Measurements from ENCODE around the gene PRCD.
"Not testable (repeated sequence)": the region's sequence is repeated elsewhere in the genome, so short reads cannot be mapped to it uniquely, and the experiment has no call there.

The PRCD gene

DNA sequence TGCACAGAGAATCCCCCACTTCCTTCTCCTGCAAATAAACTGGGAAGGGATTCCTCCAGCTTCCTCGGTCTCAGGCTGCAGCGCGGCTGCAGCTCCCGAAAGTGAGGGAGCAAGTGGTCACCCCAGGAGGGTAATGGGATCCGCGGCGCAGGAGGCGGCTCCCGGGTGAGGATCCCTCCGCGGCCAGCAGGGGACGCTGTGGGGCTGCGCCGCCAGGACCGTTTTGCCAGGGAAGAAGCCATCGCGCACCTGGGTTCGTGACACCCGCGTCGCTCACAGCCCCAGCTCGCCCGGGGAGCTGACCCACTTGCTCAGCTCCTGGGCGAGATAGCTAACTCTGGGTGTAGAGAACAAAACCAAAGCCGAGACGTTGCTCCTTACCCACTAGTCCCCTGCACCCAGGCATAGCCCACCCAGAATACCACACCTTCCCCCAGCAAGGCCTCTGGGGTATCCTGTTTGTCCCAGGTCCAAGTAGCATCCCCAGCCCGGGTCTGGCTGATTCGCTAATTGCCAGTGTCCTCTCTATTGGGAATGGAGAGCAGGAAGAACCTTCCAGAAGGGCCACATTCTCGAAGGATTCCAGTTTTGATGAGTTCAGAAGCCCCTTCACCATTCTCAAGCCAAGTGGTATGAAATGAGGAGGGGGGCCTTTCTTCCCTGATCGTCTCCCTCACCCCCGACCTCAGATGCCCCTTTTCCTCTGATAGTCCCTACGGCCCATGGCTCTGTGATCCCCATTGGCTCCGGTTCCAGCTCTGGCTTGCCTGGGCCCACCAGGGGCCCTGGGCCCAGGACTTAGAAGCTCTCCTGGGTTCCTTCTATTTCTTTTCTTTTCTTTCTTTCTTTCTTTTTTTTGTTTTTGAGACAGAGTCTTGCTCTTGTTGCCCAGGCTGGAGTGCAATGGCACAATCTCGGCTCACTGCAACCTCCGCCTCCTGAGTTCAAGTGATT is 16.5 kb upstream of the PRCD start:
- TF ChIP-seq, protein P1, sequence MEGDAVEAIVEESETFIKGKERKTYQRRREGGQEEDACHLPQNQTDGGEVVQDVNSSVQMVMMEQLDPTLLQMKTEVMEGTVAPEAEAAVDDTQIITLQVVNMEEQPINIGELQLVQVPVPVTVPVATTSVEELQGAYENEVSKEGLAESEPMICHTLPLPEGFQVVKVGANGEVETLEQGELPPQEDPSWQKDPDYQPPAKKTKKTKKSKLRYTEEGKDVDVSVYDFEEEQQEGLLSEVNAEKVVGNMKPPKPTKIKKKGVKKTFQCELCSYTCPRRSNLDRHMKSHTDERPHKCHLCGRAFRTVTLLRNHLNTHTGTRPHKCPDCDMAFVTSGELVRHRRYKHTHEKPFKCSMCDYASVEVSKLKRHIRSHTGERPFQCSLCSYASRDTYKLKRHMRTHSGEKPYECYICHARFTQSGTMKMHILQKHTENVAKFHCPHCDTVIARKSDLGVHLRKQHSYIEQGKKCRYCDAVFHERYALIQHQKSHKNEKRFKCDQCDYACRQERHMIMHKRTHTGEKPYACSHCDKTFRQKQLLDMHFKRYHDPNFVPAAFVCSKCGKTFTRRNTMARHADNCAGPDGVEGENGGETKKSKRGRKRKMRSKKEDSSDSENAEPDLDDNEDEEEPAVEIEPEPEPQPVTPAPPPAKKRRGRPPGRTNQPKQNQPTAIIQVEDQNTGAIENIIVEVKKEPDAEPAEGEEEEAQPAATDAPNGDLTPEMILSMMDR (IDR thresholded peaks at IDR 0.05; ENCODE audit: low read depth, low read length), result peak; percentile 99
- DNase-seq (ENCODE audit: low read depth, low spot score), result no peak
- in situ Hi-C loops (cut with HindIII; ENCODE audit: low sequenced_read_pairs), result no loop called here
- H3K4me3 ChIP-seq (ENCODE audit: low read depth, low read length), result no peak overlapping the region

DNA sequence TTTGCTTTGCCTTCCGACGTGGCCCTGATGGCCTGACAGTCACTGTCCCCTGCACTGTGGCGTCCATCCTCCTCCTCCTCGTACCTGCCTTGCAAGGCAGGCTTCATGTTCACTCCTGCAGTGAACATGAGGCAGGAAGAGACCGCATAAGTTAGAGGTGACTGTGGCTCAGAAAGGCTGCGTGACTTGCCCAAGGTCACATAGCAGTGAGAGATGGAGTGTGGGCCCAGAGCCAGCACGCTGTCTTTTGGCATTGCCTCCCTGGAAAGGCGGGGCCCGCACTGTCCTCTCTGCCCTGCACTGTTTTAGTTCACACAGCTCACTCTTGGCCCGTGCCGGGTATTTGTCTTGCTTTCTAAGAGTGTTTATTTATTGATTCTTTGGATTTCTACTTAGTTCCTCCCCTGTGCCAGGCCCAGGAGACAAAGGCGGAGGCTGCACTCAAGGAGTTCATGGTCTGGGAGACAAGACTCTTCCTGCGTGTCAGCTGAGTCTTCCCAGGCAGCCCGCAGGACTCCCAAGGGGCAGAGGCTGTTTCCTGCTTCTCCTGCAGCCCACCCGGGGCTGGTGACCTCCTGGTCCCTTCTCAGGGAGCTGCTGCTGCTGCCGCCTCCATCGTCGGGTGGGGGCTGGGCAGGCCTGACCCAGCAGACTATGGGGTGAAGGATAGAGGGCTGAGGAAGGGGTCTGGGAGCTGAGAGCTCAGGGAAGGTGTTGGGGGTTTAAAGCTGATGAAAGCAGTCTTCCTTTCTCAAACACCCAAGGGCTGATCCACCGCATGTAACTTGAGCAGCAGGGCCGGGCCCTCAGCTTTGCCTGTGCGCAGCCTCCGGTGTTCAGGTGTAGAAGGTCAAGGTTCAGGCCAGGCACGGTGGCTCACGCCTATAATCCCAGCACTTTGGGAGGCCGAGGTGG is 15.0 kb upstream of the PRCD start:
- in situ Hi-C loops (cut with HindIII; ENCODE audit: low sequenced_read_pairs), result no loop called here
- TF ChIP-seq, protein P1 (IDR thresholded peaks at IDR 0.05; ENCODE audit: low read depth, low read length), result no peak
- H3K4me3 ChIP-seq (ENCODE audit: low read depth, low read length), result no peak overlapping the region
- no peak for DNase-seq (ENCODE audit: low read depth, low spot score)

DNA sequence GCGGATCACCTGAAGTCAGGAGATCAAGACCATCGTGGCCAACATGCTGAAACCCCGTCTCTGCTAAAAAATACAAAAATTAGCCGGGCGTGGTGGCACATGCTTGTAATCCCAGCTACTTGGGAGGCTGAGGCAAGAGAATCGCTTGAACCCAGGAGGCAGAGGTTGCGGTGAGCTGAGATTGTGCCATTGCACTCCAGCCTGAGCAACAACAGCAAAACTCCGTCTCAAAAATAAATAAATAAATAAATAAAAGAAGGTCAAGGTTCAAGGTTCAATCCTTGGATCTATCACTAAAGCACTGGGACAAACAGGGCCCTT is 14.4 kb upstream of the PRCD start:
- in situ Hi-C loops (cut with HindIII; ENCODE audit: low sequenced_read_pairs); H3K4me3 ChIP-seq (ENCODE audit: low read depth, low read length); DNase-seq (ENCODE audit: low read depth, low spot score): not testable (repeated sequence)

DNA sequence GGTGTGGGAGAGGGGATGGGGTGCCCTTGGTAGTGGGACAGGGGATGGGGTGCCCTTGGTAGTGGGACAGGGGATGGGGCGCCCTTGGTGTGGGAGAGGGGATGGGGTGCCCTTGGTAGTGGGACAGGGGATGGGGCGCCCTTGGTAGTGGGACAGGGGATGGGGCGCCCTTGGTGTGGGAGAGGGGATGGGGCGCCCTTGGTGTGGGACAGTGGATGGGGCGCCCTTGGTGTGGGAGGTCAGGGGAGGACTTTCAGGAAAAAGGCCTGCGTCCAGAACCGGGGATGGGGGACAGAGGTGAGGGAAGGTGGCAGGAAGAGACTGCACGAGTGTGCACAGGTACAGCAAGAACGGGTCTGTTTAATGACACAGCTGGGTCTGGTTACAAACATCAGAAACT is 12.8 kb upstream of the PRCD start:
- H3K4me3 ChIP-seq (ENCODE audit: low read depth, low read length); in situ Hi-C loops (cut with HindIII; ENCODE audit: low sequenced_read_pairs); DNase-seq (ENCODE audit: low read depth, low spot score): not testable (repeated sequence)

DNA sequence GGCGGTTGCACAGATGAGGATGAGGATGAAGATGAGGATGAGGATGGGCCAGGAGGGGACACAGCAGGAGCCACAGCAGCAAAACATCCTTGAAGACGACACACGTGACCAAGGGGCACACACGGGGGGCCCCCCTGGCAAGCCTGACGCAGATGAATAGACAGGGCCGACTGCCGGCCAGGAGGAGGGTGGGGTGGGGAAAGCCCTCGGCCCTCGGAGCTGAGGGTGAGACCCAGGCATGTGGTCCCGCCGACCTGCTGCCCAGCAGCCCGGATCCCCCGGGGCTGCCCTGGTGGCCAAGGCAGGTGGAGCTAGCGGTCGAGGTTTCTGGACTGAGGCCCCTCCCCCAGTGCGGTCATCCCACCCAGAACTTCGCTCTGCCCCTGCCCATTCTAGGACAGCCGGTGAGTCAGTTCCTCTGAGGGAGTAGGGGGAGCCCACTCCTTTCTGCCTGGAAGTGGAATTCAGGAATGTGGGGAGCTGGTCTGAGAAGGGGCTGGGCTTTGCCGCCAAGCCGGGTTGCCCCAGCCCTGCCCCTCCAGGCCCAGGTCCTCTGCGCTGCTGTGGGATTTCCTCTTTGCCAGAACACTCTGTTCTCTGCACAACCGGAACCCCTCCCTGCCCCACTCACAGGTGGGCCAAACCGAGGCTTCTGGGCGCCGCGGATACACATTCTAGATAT is 12.3 kb upstream of the PRCD start:
- DNase-seq (ENCODE audit: low read depth, low spot score), result peak; percentile 80
- H3K4me3 ChIP-seq (ENCODE audit: low read depth, low read length), result no peak overlapping the region
- in situ Hi-C loops (cut with HindIII; ENCODE audit: low sequenced_read_pairs), result no loop called here
- TF ChIP-seq, protein P1 (IDR thresholded peaks at IDR 0.05; ENCODE audit: low read depth, low read length), result no peak

DNA sequence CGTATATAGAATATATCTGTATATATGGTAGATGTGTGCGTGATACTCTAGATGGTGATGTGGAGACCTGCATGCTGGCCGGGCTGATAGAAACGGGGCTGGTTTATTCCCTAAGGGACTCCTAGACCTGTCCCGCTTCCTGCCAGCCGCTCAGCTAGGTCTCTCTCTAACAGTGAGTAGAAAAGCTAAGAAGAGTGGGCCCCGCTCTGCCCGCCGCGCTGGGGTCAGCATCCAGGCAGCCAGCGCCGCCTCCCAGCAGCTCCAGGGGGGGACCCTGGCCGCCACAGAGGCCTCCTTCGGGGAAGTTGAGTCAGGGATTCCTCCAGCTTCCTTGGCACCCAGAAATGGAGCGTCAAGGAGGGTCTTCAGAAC is 11.7 kb upstream of the PRCD start:
- no peak overlapping the region for H3K4me3 ChIP-seq (ENCODE audit: low read depth, low read length)
- TF ChIP-seq, protein P1 (IDR thresholded peaks at IDR 0.05; ENCODE audit: low read depth, low read length), result no peak
- DNase-seq (ENCODE audit: low read depth, low spot score), result no peak
- in situ Hi-C loops (cut with HindIII; ENCODE audit: low sequenced_read_pairs), result no loop called here

DNA sequence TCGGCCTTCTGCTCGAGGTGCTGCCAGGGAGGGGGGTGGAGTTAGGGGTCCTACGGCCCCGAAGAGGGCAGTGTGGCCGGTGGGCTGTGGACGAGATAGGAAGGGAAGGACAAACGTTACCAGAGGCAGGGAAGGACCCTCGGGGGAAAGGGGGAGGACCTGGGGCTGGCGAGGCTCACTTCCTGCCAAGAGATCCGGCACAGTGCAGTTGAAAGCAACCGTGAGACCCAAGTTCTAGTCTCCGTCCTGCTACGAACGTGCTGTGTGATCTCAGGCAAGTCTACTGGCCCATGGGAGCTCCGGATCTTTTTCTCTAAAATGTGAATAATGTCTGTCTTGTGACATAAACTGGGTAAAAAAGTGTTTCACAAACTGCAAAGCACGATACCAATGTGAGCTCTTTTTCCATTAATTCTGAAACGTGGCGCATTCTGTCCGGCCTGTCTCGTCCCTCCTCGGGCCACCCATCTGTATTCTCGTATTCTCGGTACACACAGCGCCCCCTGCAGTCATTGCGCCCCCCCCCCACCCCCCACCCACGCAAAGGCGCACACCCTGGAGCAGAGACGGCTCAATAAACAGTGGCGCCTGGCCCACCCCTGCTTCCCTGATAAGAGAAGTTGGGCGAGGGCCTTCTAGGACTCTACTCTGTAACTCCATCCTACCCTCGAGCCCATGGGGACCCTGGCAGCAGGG is 11.2 kb upstream of the PRCD start:
- TF ChIP-seq, protein P1 (IDR thresholded peaks at IDR 0.05; ENCODE audit: low read depth, low read length), result no peak
- in situ Hi-C loops (cut with HindIII; ENCODE audit: low sequenced_read_pairs), result no loop called here
- no peak for DNase-seq (ENCODE audit: low read depth, low spot score)
- no peak overlapping the region for H3K4me3 ChIP-seq (ENCODE audit: low read depth, low read length)

Data from astrocyte of the spinal cord (primary cell).